PFSK-1 (cell line): Measurements from ENCODE around the gene KIF5A.

ENCODE experiments used
- FOXP2 ChIP-seq: optimal IDR thresholded peaks from 2 replicates; pipeline ENCODE3; 2011; ENCODE audit warnings: borderline replicate concordance, control low read depth, inconsistent platforms; ENCODE audit not compliant: insufficient read depth; ENCODE audit errors: extremely low read length, extremely low read depth
- POLR2AphosphoS5 ChIP-seq: IDR thresholded peaks from 2 replicates; pipeline ENCODE4 v1.6.1; 2012; ENCODE audit warnings: low read depth, mild to moderate bottlenecking, control low read depth, low read length, moderate library complexity
- SIN3A ChIP-seq: IDR thresholded peaks from 2 replicates; pipeline ENCODE4 v1.6.1; 2012; ENCODE audit warnings: mild to moderate bottlenecking, low read length, moderate library complexity, borderline replicate concordance; ENCODE audit not compliant: insufficient read depth
- TAF1 ChIP-seq: IDR thresholded peaks from 2 replicates; pipeline ENCODE4 v1.6.1; 2012; ENCODE audit warnings: low read length, control low read depth, borderline replicate concordance; ENCODE audit not compliant: insufficient read depth
- TF ChIP-seq, protein P1 (sequence below), 2 experiments: IDR thresholded peaks; 2 replicates each; pipeline versions ENCODE4 v1.6.1 to v1.8.0; 2011 to 2012; ENCODE audit warnings: low read depth in 2 of 2, low read length in 2 of 2, control low read depth in 1 of 2, inconsistent platforms in 1 of 2, mild to moderate bottlenecking in 1 of 2, moderate library complexity in 1 of 2; ENCODE audit not compliant: insufficient read depth in 1 of 2

KIF5A gene

DNA sequence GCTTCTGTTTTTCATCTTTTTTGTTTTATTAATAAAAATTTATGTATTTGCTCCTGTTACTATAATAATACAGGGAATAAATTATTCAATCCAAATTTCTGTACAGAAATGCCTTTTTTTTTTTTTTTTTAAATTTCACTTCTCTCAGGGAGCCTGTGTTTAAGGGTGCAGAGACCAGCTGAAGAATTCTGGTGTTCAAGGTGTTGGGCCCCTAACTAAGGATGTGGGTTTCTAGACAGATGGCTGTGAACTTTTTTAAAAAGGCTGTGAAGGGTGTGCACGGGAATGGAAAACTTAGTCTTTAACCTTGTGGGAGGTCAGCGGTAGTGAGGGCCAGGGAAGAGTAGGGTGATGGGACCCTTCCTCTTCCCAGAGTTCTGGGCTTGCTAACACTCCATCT lies 53.5 kb downstream of the KIF5A start:
- TF ChIP-seq SIN3A (no peak), POLR2AphosphoS5 (no peak), TAF1 (no peak), FOXP2 (no peak)
- TF ChIP-seq, protein P1, sequence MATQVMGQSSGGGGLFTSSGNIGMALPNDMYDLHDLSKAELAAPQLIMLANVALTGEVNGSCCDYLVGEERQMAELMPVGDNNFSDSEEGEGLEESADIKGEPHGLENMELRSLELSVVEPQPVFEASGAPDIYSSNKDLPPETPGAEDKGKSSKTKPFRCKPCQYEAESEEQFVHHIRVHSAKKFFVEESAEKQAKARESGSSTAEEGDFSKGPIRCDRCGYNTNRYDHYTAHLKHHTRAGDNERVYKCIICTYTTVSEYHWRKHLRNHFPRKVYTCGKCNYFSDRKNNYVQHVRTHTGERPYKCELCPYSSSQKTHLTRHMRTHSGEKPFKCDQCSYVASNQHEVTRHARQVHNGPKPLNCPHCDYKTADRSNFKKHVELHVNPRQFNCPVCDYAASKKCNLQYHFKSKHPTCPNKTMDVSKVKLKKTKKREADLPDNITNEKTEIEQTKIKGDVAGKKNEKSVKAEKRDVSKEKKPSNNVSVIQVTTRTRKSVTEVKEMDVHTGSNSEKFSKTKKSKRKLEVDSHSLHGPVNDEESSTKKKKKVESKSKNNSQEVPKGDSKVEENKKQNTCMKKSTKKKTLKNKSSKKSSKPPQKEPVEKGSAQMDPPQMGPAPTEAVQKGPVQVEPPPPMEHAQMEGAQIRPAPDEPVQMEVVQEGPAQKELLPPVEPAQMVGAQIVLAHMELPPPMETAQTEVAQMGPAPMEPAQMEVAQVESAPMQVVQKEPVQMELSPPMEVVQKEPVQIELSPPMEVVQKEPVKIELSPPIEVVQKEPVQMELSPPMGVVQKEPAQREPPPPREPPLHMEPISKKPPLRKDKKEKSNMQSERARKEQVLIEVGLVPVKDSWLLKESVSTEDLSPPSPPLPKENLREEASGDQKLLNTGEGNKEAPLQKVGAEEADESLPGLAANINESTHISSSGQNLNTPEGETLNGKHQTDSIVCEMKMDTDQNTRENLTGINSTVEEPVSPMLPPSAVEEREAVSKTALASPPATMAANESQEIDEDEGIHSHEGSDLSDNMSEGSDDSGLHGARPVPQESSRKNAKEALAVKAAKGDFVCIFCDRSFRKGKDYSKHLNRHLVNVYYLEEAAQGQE (IDR thresholded peaks at IDR 0.05; ENCODE audit: insufficient read depth in 1 of 2, low read depth in 2 of 2, low read length in 2 of 2): no peak

DNA sequence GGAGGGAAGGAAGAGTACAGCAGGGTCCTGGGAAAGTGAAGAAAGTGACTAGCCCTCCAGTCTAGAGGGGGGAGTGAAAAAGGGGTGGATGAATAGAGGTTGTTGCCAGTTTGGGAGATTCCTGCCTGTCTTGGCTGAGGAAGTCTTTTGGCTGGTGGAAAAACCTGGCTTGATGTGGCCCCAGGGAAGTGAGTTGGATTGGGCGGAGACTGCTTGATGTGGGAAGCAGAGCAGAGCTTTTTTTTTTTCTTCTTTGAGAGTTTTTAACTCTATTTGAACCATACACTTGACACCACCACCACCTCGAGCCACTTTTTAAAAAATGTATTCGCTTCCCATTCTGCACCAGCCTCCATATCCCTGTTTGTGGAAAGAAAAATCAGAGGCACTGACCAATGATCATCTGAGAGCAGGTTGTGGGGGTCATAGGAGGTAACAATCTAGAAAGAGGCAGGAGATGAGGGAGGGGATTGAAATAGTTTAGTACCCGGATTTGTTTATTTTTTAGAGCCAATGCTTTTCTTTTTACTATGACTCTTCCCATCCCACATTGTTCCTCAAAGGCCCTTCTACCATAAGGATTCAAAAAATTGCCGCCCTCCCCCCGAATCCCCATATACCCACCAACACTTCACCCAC lies 54.1 kb downstream of the KIF5A start:
- TF ChIP-seq, protein P1 (IDR thresholded peaks at IDR 0.05; ENCODE audit: insufficient read depth in 1 of 2, low read depth in 2 of 2, low read length in 2 of 2): no peak
- TF ChIP-seq TAF1: no peak
- no peak for TF ChIP-seq POLR2AphosphoS5

DNA sequence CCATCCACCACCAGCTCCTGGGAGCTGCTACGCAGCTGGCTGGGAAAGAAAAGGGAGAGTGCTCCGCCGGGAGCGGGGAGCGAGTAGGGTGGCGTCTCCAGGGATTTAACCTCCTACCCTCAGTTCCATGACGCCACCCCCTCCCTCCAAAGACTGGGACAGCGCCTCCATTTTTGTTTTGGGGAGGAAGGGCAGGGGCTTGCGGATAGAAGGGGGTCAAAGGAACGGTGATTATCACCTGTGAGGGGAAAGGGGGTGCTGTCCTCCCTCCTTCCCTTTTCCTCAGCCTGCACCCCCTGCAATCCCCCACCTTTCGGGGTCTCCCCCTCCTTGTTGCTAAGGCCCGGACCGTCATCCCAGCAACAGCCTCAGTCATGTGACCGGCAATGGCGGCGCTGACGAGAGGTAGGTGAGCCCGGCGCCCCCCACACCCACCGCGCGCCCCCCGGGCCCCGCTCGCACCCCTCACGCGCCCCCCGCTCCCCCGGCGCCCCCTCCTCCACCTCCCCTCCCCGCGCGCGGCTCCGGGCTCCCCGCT lies 54.7 kb downstream of the KIF5A start, which contains the start of gene DTX3:
Gene DTX3 (plus strand): TSS at position 371 of the 538 bp plus-strand sequence. CDS start 1,694 bp downstream, outside the sequence.
- no peak for TF ChIP-seq TAF1
- no peak for TF ChIP-seq FOXP2
- no peak for TF ChIP-seq POLR2AphosphoS5
- TF ChIP-seq SIN3A: no peak
- TF ChIP-seq, protein P1 (IDR thresholded peaks at IDR 0.05; ENCODE audit: insufficient read depth in 1 of 2, low read depth in 2 of 2, low read length in 2 of 2): no peak

- TF ChIP-seq, protein P1 (IDR thresholded peaks at IDR 0.05; ENCODE audit: insufficient read depth in 1 of 2, low read depth in 2 of 2, low read length in 2 of 2): no peak
- TF ChIP-seq SIN3A: no peak
- TF ChIP-seq FOXP2: no peak
- TF ChIP-seq TAF1: no peak
- no peak for TF ChIP-seq POLR2AphosphoS5
Observed at GRCh38 chr12:57604992-57605810, 55.4 kb downstream of the KIF5A start.
